CD4-positive, alpha-beta T cell (primary cell): ENCODE results near the gene VEGFC. TPM values are rescaled to one million over a fixed set of nuclear protein-coding genes. Genes with fewer than 3 reads are reported as not detected.

ENCODE experiments used
- ATAC-seq: fragments of 200-7000 bp; cut with Tn5 transposase; one replicate; pipeline ENCODE4 v1.10.0; 2022; ENCODE audit warnings: mild to moderate bottlenecking; ENCODE audit not compliant: poor library complexity
- CTCF ChIA-PET: fragments of 350-600 bp; sonication (Branson Sonifier 250); formaldehyde crosslinking; loops from one replicate; lab custom pipeline; 2021; ENCODE audit warnings: antibody characterized with exemption, inconsistent platforms; lab: Charles Lee
- POLR2A ChIA-PET: fragments of 350-600 bp; sonication (Branson Sonifier 250); formaldehyde crosslinking; loops from one replicate; lab custom pipeline; 2021; ENCODE audit warnings: antibody characterized with exemption, inconsistent platforms; lab: Charles Lee
- DNase-seq, 14 experiments: peaks; one replicate each; pipeline ENCODE4 v3.0.0-alpha.2; 2013 to 2020; ENCODE audit warnings: mixed read lengths in 2 of 14
- H3K27ac ChIP-seq, 2 donors: one replicate each; pipeline versions ENCODE4 v1.5.1 to v1.7.0; 2013; ENCODE audit warnings: low read length in 2 of 2, low read depth in 1 of 2, mild to moderate bottlenecking in 1 of 2
- H3K27me3 ChIP-seq, 2 experiments: 1 replicate in 1 of 2; 2 replicates in 1 of 2; pipeline versions ENCODE4 v1.6.1 to v1.7.0; 2013; ENCODE audit warnings: low read length in 2 of 2, control low read depth in 1 of 2, mild to moderate bottlenecking in 1 of 2, moderate library complexity in 1 of 2; ENCODE audit not compliant: insufficient read depth in 2 of 2, control insufficient read depth in 1 of 2
- H3K36me3 ChIP-seq: one replicate; pipeline ENCODE4 v1.6.1; 2013; ENCODE audit warnings: low read length, control low read depth; ENCODE audit not compliant: insufficient read depth
- H3K4me1 ChIP-seq: one replicate; pipeline ENCODE4 v1.6.1; 2013; ENCODE audit warnings: low read length, control low read depth; ENCODE audit not compliant: insufficient read depth
- H3K4me3 ChIP-seq: one replicate; pipeline ENCODE4 v1.5.1; 2013; ENCODE audit warnings: mild to moderate bottlenecking, low read length, moderate library complexity
- H3K9me3 ChIP-seq, 2 experiments: 1 replicate in 1 of 2; 2 replicates in 1 of 2; pipeline versions ENCODE4 v1.6.1 to v1.7.0; 2013; ENCODE audit warnings: low read length in 2 of 2, mild to moderate bottlenecking in 2 of 2, control low read depth in 1 of 2, moderate library complexity in 1 of 2; ENCODE audit not compliant: control insufficient read depth in 1 of 2, insufficient read depth in 1 of 2
- H3K27ac Mint-ChIP-seq: one replicate; pipeline ENCODE4 v1.8.0; 2020; ENCODE audit warnings: mixed read lengths
- H3K27me3 Mint-ChIP-seq: one replicate; pipeline ENCODE4 v1.8.0; 2021; ENCODE audit warnings: mixed read lengths
- H3K36me3 Mint-ChIP-seq: one replicate; pipeline ENCODE4 v1.8.0; 2021; ENCODE audit warnings: low read depth, mixed read lengths
- H3K4me1 Mint-ChIP-seq: one replicate; pipeline ENCODE4 v1.8.0; 2021; ENCODE audit warnings: low read depth, mixed read lengths
- H3K4me3 Mint-ChIP-seq: one replicate; pipeline ENCODE4 v1.8.0; 2020; ENCODE audit warnings: mild to moderate bottlenecking, mixed read lengths
- H3K9me3 Mint-ChIP-seq: one replicate; pipeline ENCODE4 v1.8.0; 2020; ENCODE audit warnings: mixed read lengths
- intact Hi-C, 2 experiments: fragments of 100-400 bp; cut with DNase I in 1 of 2; cut with micrococcal nuclease in 1 of 2; formaldehyde crosslinking; loops; one replicate each; pipeline versions ENCODE4 v1.15.1 to v1.9.0; 2023 to 2025; cut with DNase I, micrococcal nuclease
- total RNA-seq, 174 experiments: library from RNA in 2 of 174; stranded (reverse) in 2 of 174; gene quantifications; one replicate each; pipeline ENCODE4 v1.2.3 and lab custom pipeline; 2021 to 2026
- TF ChIP-seq, protein P1 (sequence below): fragments of 200-600 bp; IDR thresholded peaks from one replicate; pipeline ENCODE4 v1.8.0; 2022; ENCODE audit warnings: antibody characterized with exemption, mild to moderate bottlenecking

VEGFC gene
- total RNA-seq, 2 experiments from 2014 or later: not detected

- H3K4me1 ChIP-seq: no peaks in the 10 kb centered on the region
- H3K36me3 Mint-ChIP-seq: no peaks in the 10 kb centered on the region
- no peak overlapping the region for H3K4me3 ChIP-seq
- H3K27ac Mint-ChIP-seq: no peak overlapping the region
- H3K27me3 ChIP-seq: peaks cover 0 to under 1% of the 10 kb centered on the region in 2 experiments
- H3K4me3 Mint-ChIP-seq: no peak overlapping the region
- no peaks in the 10 kb centered on the region for H3K4me1 Mint-ChIP-seq
- no peak for DNase-seq
- no peak overlapping the region for H3K27ac ChIP-seq
- H3K36me3 ChIP-seq: no peaks in the 10 kb centered on the region
- peaks cover 5% of the 10 kb centered on the region for H3K9me3 Mint-ChIP-seq
- no peaks in the 10 kb centered on the region for H3K9me3 ChIP-seq
- ChIA-PET POLR2A (no interaction called here), CTCF (no interaction called here)
- no peak for ATAC-seq
- intact Hi-C loops: no loop called here
- TF ChIP-seq, protein P1, sequence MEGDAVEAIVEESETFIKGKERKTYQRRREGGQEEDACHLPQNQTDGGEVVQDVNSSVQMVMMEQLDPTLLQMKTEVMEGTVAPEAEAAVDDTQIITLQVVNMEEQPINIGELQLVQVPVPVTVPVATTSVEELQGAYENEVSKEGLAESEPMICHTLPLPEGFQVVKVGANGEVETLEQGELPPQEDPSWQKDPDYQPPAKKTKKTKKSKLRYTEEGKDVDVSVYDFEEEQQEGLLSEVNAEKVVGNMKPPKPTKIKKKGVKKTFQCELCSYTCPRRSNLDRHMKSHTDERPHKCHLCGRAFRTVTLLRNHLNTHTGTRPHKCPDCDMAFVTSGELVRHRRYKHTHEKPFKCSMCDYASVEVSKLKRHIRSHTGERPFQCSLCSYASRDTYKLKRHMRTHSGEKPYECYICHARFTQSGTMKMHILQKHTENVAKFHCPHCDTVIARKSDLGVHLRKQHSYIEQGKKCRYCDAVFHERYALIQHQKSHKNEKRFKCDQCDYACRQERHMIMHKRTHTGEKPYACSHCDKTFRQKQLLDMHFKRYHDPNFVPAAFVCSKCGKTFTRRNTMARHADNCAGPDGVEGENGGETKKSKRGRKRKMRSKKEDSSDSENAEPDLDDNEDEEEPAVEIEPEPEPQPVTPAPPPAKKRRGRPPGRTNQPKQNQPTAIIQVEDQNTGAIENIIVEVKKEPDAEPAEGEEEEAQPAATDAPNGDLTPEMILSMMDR: no peak
- peaks cover 33% of the 10 kb centered on the region for H3K27me3 Mint-ChIP-seq
Observed at GRCh38 chr4:176799653-176800052, 6.9 kb upstream of the VEGFC start.

GRCh38 chr4:176798540-176798939 is 5.8 kb upstream of the VEGFC start:
- CTCF ChIA-PET: no interaction called here
- TF ChIP-seq, protein P1: no peak

GRCh38 chr4:176795441-176795840 is 2.7 kb upstream of the VEGFC start:
- POLR2A ChIA-PET: no interaction called here
- Mint-ChIP-seq H3K27me3 (peaks cover 63% of the 10 kb centered on the region), H3K4me1 (peaks cover 23% of the 10 kb centered on the region), H3K9me3 (peaks cover 5% of the 10 kb centered on the region), H3K4me3 (no peak overlapping the region), H3K36me3 (no peaks in the 10 kb centered on the region), H3K27ac (no peak overlapping the region)
- H3K4me1 ChIP-seq: peaks cover 2% of the 10 kb centered on the region
- DNase-seq (no peak), ATAC-seq (no peak)
- no peak overlapping the region for H3K4me3 ChIP-seq
- TF ChIP-seq, protein P1: no peak
- intact Hi-C loops: no loop called here
- CTCF ChIA-PET: no interaction called here
- peaks cover 14 to 30% of the 10 kb centered on the region in 2 experiments for H3K27me3 ChIP-seq
- no peak overlapping the region for H3K27ac ChIP-seq
- H3K9me3 ChIP-seq: no peaks in the 10 kb centered on the region
- H3K36me3 ChIP-seq: no peaks in the 10 kb centered on the region

More at GRCh38 chr4:176798540-176798939, 5.8 kb upstream of the VEGFC start:
- H3K4me3 Mint-ChIP-seq: no peak overlapping the region
- no peak overlapping the region for H3K27ac Mint-ChIP-seq
- peaks cover 10% of the 10 kb centered on the region for H3K4me1 Mint-ChIP-seq
- intact Hi-C loops: no loop called here
- Histone ChIP-seq H3K4me3 (no peak overlapping the region), H3K27me3 (peaks cover under 1 to 12% of the 10 kb centered on the region in 2 experiments), H3K4me1 (no peaks in the 10 kb centered on the region), H3K36me3 (no peaks in the 10 kb centered on the region), H3K9me3 (no peaks in the 10 kb centered on the region), H3K27ac (no peak overlapping the region)
- peaks cover 5% of the 10 kb centered on the region for H3K9me3 Mint-ChIP-seq
- POLR2A ChIA-PET: no interaction called here
- ATAC-seq (no peak), DNase-seq (no peak)
- H3K27me3 Mint-ChIP-seq: peaks cover 45% of the 10 kb centered on the region
- H3K36me3 Mint-ChIP-seq: no peaks in the 10 kb centered on the region
